Endothelial cell of umbilical vein (primary cell): Measurements from ENCODE around the gene CEP250. TPM values are rescaled to one million over a fixed set of nuclear protein-coding genes. Genes with fewer than 3 reads are reported as not detected.
"Not testable (repeated sequence)": the region's sequence is repeated elsewhere in the genome, so short reads cannot be mapped to it uniquely, and the experiment has no call there.

ENCODE experiments used
- BruUV-seq: library from RNA; stranded (reverse); fragments of 400-500 nt; replicated peaks from 2 replicates; lab custom pipeline; 2021; lab: Mats Ljungman, UMichigan
- CTCF ChIA-PET: fragments of 300-600, 350-600 bp; sonication (Branson Sonifier 250); formaldehyde crosslinking; loops from one replicate; lab custom pipeline; 2021; ENCODE audit warnings: antibody characterized with exemption, inconsistent platforms; lab: Charles Lee
- POLR2A ChIA-PET: fragments of 300-600, 350-600 bp; sonication (Branson Sonifier 250); formaldehyde crosslinking; loops from one replicate; lab custom pipeline; 2021; ENCODE audit warnings: antibody characterized with exemption, inconsistent platforms; lab: Charles Lee
- DNase-seq: peaks from one replicate; pipeline ENCODE4 v3.0.0-alpha.2; 2011; ENCODE audit warnings: low read depth, low spot score
- FAIRE-seq: peaks from 2 replicates; lab custom pipeline; 2011; peaks lifted over from hg19 to GRCh38; lab: Jason Lieb, UNC
- H2AFZ ChIP-seq: 2 replicates; pipeline ENCODE4 v1.6.0; 2012; ENCODE audit warnings: low read depth, low read length, control low read depth, inconsistent platforms
- H3K27ac ChIP-seq: 2 replicates; pipeline ENCODE4 v1.5.1; 2011; ENCODE audit warnings: low read depth, mild to moderate bottlenecking, control low read depth, low read length, moderate library complexity; ENCODE audit not compliant: insufficient read depth
- H3K27me3 ChIP-seq, 2 experiments: 2 replicates each; pipeline versions ENCODE4 v1.6.0 to v1.6.1; 2011; ENCODE audit warnings: low read length in 2 of 2, mixed read lengths in 1 of 2; ENCODE audit not compliant: control insufficient read depth in 2 of 2, insufficient read depth in 2 of 2
- H3K36me3 ChIP-seq, 2 experiments: 2 replicates in 1 of 2; 3 replicates in 1 of 2; pipeline ENCODE4 v1.5.1; 2011; ENCODE audit warnings: low read length in 2 of 2, mild to moderate bottlenecking in 1 of 2, moderate library complexity in 1 of 2; ENCODE audit not compliant: control insufficient read depth in 2 of 2, insufficient read depth in 2 of 2; ENCODE audit errors: extremely low read depth in 1 of 2
- H3K4me1 ChIP-seq: 3 replicates; pipeline ENCODE4 v1.5.1; 2011; ENCODE audit warnings: mild to moderate bottlenecking, low read length; ENCODE audit not compliant: control insufficient read depth, insufficient read depth; ENCODE audit errors: extremely low read depth
- H3K4me2 ChIP-seq: 2 replicates; pipeline ENCODE4 v1.6.1; 2011; ENCODE audit warnings: low read length, control low read depth, mixed read lengths; ENCODE audit not compliant: insufficient read depth
- H3K4me3 ChIP-seq, 3 experiments: fragments of 200-600 bp in 1 of 3; sonication (generic), shearing (Covaris generic) in 1 of 3; replicated peaks in 1 of 3; 2 replicates each; pipeline ENCODE4 v1.5.1; 2011 to 2016; ENCODE audit warnings: control low read depth in 3 of 3, low read length in 3 of 3, mild to moderate bottlenecking in 2 of 3, inconsistent platforms in 1 of 3, low read depth in 1 of 3, moderate library complexity in 1 of 3; ENCODE audit not compliant: insufficient read depth in 1 of 3
- H3K79me2 ChIP-seq: 2 replicates; pipeline ENCODE4 v1.6.0; 2012; ENCODE audit warnings: low read length, inconsistent platforms; ENCODE audit not compliant: control insufficient read depth, insufficient read depth
- H3K9ac ChIP-seq: replicated peaks from 2 replicates; pipeline ENCODE3; 2011; ENCODE audit warnings: low read length, control low read depth; ENCODE audit not compliant: insufficient read depth; ENCODE audit errors: extremely low read depth
- H3K9me1 ChIP-seq: replicated peaks from 3 replicates; pipeline ENCODE4 v1.6.0; 2011; ENCODE audit warnings: mild to moderate bottlenecking, low read length; ENCODE audit not compliant: control insufficient read depth, insufficient read depth; ENCODE audit errors: extremely low read depth
- H3K9me3 ChIP-seq: replicated peaks from 2 replicates; pipeline ENCODE4 v1.5.1; 2012; ENCODE audit warnings: low read length, inconsistent platforms; ENCODE audit not compliant: control insufficient read depth, insufficient read depth
- H4K20me1 ChIP-seq: replicated peaks from 2 replicates; pipeline ENCODE3; 2011; ENCODE audit warnings: mild to moderate bottlenecking, low read length; ENCODE audit not compliant: control insufficient read depth, insufficient read depth; ENCODE audit errors: extremely low read depth
- EZH2 ChIP-seq: IDR thresholded peaks from 2 replicates; pipeline ENCODE4 v1.6.1; 2012; ENCODE audit warnings: borderline replicate concordance, low read depth, mild to moderate bottlenecking, moderate library complexity, low read length, inconsistent platforms; ENCODE audit not compliant: severe bottlenecking
- FOS ChIP-seq: IDR thresholded peaks from 2 replicates; pipeline ENCODE4 v1.6.1; 2011; ENCODE audit warnings: mild to moderate bottlenecking, low read length, moderate library complexity, borderline replicate concordance; ENCODE audit not compliant: insufficient read depth
- GATA2 ChIP-seq: IDR thresholded peaks from 2 replicates; pipeline ENCODE4 v1.7.0; 2011; ENCODE audit warnings: low read depth, mild to moderate bottlenecking, moderate library complexity, mixed read lengths, low read length; ENCODE audit not compliant: insufficient read length, insufficient read depth
- MYC ChIP-seq: IDR thresholded peaks from one replicate; pipeline ENCODE4 v1.6.1; 2011; ENCODE audit warnings: mild to moderate bottlenecking, low read depth, low read length
- POLR2A ChIP-seq: IDR thresholded peaks from 2 replicates; pipeline ENCODE4 v1.6.1; 2012; ENCODE audit warnings: low read depth, mild to moderate bottlenecking, control low read depth, low read length
- POLR2AphosphoS5 ChIP-seq: IDR thresholded peaks from 2 replicates; pipeline ENCODE4 v1.6.1; 2012; ENCODE audit warnings: low read depth, mild to moderate bottlenecking, control low read depth, low read length, moderate library complexity; ENCODE audit not compliant: insufficient read depth
- dilution Hi-C: fragments of 300-500 bp; cut with MboI; formaldehyde crosslinking; loops from one replicate; pipeline ENCODE4 v1.15.0; 2019; ENCODE audit warnings: low sequenced_read_pairs; ENCODE audit not compliant: extremely low pct_ligation_motif_present
- intact Hi-C: fragments of 100-400 bp; cut with micrococcal nuclease; formaldehyde crosslinking; loops from one replicate; pipeline ENCODE4 v1.10.0; 2022
- polyA plus RNA-seq, 4 experiments: library from polyadenylated mRNA; depleted of rRNA in 3 of 4; stranded (reverse) in 3 of 4; unstranded in 1 of 4; fragments of >200 nt; gene quantifications; 2 replicates each; pipeline versions ENCODE4 v1.2.1 to v1.2.3, GENCODE V29; 2011 to 2012; ENCODE audit warnings: missing spikeins in 1 of 4
- total RNA-seq: library from RNA; stranded (reverse); gene quantifications from 2 replicates; pipeline ENCODE4 v1.2.3, GENCODE V29; 2021
- TF ChIP-seq, protein P1 (sequence below): IDR thresholded peaks from 2 replicates; pipeline ENCODE4 v1.6.1; 2011; ENCODE audit not compliant: insufficient read depth, insufficient read length
- TF ChIP-seq, protein P2 (sequence below), 2 donors: IDR thresholded peaks; 1 replicate in 1 of 2; 2 replicates in 1 of 2; pipeline ENCODE4 v1.5.1; 2011; ENCODE audit warnings: low read length in 2 of 2, mild to moderate bottlenecking in 2 of 2, moderate library complexity in 2 of 2, control low read depth in 1 of 2, inconsistent platforms in 1 of 2, low read depth in 1 of 2; ENCODE audit not compliant: insufficient read depth in 1 of 2; ENCODE audit errors: extremely low read depth in 1 of 2

CEP250 gene
- total and polyA plus RNA-seq, 2 donors (not counting 3 experiments of a cell fraction or from before 2014, with no cell fraction given): 5.3 to 58.9 TPM

GRCh38 chr20:35448788-35449373 lies 6.5 kb upstream of the CEP250 start:
- dilution Hi-C loops (no loop called here), intact Hi-C loops (loop anchor here (5.0 kb wide), 1 partner anchor 37 kb away; the partner anchor contains the start of gene UQCC1)
- BruUV-seq: no TSS peak
- H3K4me2 ChIP-seq: no peak overlapping the region
- no peaks in the 10 kb centered on the region for H4K20me1 ChIP-seq
- ChIA-PET CTCF (interaction anchor here (1.8 to 3.0 kb wide), 4 partner anchors 10 to 145 kb away, joined by 8 to 61 read pairs (median 12); partner anchors contain the start of gene GDF5), POLR2A (no interaction called here)
- H3K9me3 ChIP-seq: no peaks in the 10 kb centered on the region
- no peak overlapping the region for H3K9ac ChIP-seq
- H3K9me1 ChIP-seq: no peaks in the 10 kb centered on the region
- no peak for DNase-seq
- no peak overlapping the region for H2AFZ ChIP-seq
- H3K27me3 ChIP-seq: no peaks in the 10 kb centered on the region
- H3K79me2 ChIP-seq: no peaks in the 10 kb centered on the region
- no peak for TF ChIP-seq FOS
- TF ChIP-seq, protein P1, sequence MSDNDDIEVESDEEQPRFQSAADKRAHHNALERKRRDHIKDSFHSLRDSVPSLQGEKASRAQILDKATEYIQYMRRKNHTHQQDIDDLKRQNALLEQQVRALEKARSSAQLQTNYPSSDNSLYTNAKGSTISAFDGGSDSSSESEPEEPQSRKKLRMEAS: no peak
- TF ChIP-seq EZH2: no peak
- no peak for TF ChIP-seq POLR2A
- no peak for TF ChIP-seq POLR2AphosphoS5
- TF ChIP-seq, protein P2, sequence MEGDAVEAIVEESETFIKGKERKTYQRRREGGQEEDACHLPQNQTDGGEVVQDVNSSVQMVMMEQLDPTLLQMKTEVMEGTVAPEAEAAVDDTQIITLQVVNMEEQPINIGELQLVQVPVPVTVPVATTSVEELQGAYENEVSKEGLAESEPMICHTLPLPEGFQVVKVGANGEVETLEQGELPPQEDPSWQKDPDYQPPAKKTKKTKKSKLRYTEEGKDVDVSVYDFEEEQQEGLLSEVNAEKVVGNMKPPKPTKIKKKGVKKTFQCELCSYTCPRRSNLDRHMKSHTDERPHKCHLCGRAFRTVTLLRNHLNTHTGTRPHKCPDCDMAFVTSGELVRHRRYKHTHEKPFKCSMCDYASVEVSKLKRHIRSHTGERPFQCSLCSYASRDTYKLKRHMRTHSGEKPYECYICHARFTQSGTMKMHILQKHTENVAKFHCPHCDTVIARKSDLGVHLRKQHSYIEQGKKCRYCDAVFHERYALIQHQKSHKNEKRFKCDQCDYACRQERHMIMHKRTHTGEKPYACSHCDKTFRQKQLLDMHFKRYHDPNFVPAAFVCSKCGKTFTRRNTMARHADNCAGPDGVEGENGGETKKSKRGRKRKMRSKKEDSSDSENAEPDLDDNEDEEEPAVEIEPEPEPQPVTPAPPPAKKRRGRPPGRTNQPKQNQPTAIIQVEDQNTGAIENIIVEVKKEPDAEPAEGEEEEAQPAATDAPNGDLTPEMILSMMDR (IDR thresholded peaks at IDR 0.05; ENCODE audit: extremely low read depth in 1 of 2, insufficient read depth in 1 of 2, low read depth in 1 of 2, low read length in 2 of 2): no peak
- TF ChIP-seq MYC: no peak
- TF ChIP-seq GATA2: no peak
- no peak for FAIRE-seq
- H3K36me3 ChIP-seq: no peaks in the 10 kb centered on the region
- H3K27ac ChIP-seq: no peak overlapping the region
- peaks cover 3% of the 10 kb centered on the region for H3K4me1 ChIP-seq
- no peak overlapping the region for H3K4me3 ChIP-seq

DNA sequence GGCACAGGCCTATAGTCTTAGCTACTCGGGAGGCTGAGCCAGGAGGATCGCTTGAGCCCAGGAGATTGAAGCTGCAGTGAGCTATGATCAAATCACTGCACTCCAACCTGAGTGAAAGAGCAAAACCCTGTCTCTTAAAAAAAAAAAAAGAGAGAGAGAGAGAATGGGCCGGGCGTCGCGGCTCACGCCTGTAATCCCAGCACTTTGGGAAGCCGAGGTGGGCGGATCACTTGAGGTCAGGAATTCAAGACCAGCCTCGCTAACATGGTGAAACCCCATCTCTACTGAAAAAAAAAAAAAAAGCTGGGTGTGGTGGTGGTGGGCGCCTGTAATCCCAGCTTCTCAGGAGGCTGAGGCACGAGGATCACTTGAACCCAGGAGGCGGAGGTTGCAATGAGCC lies 5.5 kb upstream of the CEP250 start:
- FAIRE-seq, H3K79me2 ChIP-seq, H4K20me1 ChIP-seq, H3K9ac ChIP-seq, H3K9me3 ChIP-seq, H3K4me3 ChIP-seq, H3K36me3 ChIP-seq, H3K27ac ChIP-seq, POLR2A ChIA-PET, dilution Hi-C loops, H3K9me1 ChIP-seq, H3K4me2 ChIP-seq, H3K27me3 ChIP-seq, BruUV-seq, H3K4me1 ChIP-seq, DNase-seq, H2AFZ ChIP-seq: not testable (repeated sequence)
- intact Hi-C loops: loop anchor here (5.0 kb wide), 1 partner anchor 38 kb away; the partner anchor contains the start of gene UQCC1
- CTCF ChIA-PET: interaction anchor here (0.6 to 3.0 kb wide), 4 partner anchors 8 to 354 kb away, joined by 3 to 61 read pairs (median 6); partner anchors contain the start of gene GDF5
